ENCODE results near the gene AOC1.

The AOC1 gene

DNA sequence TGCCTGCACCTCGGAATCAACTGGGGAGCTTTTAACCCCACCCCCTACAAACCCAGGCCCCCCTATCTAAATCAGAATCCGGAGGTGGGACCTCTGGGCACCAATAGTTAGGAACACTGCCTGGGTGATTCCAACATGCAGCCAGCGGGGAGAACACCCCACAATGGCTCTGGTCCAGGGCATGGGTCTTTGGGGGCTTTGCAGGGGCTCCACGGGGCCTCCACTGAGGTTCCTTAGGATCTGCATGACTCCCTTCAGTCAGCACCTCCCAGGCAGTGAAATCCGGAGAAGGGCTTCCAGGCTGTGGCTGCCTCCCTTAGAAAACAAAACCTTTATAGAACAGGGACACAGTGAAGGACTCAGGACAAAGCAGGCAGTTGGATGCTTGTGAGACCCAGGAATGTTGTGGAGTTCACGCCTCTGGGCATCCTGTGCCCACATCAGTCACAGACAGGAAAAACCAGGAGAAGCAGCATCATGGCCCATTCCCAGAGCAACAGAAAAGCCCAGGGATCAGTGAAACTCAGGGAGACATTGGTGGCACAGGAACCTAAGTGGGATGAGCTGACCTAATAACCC lies 16.5 kb upstream of the AOC1 start:
- no peak for DNase-seq (ENCODE audit: low read depth, low spot score)

DNA sequence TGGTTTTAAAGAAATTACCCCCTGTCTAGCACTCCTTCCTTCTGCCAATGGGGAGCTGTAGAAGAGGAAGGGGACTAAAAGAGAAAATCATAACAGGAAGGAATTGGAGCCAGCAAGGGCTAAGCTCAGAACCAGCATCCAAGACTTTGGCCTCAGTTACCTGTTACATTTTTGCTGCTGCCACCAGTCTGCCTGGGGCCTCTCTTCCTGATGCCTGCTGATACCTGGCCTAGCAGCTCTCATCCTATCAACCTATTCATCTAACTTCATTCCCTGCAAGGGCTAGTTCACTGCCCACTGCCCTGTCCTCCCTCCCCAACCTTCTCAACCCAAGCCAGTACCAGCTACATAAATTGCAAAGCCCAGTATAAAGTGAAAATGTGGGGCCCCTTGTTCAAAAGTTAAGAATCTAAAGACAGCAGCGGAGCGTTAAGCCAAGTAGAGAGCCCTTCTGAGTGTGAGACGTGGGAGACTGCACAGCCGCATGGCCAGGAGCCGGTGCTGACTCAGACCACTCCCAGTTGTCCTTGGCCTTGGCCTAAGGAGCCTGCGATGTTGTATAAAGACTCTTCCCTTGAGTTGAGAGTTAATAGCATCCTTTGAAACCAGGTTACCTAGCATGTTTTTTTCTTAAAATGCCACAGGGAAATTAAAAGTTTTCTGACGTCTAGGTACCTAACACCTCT lies 13.2 kb upstream of the AOC1 start:
- no peak for DNase-seq (ENCODE audit: low read depth, low spot score)

DNA sequence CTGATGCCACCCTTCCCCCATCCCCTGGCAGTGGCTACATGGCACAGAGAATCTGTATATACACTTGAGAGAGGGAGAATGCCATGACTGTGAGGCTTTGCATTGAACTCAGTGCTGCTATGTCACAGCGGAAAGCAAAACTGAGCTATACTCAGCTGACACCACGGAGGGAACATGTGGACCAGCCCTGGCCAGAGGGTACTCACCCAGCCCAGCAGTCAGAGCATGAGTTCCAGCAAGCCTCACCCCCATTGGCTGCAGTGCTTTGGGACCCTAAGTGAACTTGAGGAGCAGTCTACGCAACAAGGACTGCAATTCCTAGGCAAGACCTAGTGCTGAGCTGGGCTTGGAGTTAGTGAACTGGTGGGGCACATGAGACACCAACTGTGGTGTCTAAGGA lies 10.3 kb upstream of the AOC1 start:
- no peak for DNase-seq (ENCODE audit: low read depth, low spot score)

DNA sequence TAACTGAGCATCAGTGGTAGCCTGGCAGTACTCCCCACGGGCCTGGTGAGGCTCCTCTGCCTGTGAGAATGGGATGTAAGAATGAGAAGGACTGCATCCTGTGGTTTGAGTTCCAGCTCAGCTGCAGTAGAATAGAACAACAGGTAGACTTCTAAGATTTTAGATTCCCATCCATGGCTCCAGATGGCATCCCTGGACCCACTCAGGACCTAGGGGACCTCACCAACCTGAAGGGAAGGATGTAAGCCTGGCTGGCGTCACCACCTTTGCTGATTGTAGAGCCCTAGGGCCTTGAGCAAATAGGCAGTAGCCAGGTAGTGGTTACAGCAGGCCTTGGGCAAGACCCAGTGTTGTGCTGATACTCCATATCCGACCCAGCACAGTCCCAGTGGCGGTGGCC lies 9.6 kb upstream of the AOC1 start:
- DNase-seq (ENCODE audit: low read depth, low spot score) = no peak

DNA sequence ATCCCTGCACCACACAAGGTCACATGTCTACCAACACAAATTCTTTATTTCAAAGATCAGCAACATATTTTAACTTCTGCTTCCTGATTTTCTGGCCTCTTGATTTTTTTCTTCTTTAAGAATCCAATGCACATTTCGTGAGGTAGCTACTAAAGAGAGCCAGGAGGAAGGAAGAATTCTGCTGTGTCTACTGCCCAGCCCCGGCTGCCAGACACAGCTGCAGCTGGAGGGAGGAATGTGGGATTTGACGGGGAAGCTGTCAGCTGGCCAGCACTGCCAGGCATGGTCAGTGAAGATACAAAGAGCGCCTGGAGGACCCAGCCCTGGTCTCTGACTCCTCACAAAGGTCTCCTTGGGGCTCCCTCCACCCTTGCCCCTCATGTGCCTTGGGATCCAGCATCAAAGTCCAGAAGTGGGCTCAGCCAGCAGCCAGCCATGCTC lies 6.9 kb upstream of the AOC1 start:
- DNase-seq (ENCODE audit: low read depth, low spot score) = no peak

DNA sequence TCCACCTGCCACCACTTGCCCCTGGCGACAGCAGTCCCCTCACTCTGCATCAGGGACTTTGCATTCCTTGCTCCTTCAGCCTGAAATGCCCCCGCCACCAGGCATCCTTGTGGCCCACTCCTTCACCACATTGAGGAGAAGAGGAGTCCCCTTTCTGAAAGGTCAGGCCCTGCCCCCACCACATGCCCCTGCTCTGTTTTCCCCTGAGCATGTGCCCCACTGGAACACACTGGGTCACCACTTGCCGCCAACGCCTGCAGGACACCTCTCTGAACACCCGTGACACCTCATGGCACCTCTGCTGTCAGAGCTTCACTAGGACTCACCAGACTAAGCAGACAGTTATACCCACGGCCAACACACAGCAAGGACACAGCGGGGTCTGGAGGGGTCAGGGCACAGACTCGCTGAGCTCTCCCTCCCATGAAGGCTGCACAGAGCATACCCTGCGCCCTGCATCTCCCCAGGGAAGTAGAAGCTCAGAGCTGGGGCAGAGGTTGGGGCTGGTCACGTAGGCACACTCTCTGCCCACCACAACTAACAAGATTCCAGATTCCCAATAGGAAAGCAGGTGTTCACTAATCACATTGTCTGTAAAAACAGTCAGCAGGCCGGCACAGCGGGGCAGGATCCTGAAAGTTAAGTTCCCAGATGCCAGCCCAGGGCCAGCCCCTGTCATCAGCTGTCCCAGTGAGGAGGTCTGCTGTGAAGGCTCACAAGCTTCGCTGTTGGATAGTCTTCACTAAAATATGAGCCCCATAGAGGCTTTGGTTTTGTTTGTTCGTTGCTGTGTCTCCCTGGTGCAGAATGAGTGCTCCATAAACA lies 5.8 kb upstream of the AOC1 start:
- no peak for DNase-seq (ENCODE audit: low read depth, low spot score)

DNA sequence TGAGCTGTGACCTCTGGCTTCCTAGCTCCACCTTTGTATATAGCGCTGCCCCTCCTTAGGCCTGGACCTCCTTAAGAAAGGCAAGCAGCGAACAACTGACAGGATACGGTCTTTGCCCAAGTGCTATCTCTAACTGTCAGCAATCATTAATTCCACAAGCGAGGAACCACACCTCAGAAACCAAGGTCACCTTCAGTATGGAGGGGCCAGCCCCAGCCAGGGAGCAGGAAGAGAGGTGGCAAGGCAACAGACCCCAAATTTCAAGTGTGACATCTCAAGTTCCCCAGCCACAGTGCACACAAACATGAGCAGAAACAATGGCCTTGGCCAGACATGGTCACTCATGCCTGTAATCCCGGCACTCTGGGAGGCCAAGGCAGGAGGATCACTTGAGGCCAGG lies 4.8 kb upstream of the AOC1 start:
- no peak for DNase-seq (ENCODE audit: low read depth, low spot score)

DNA sequence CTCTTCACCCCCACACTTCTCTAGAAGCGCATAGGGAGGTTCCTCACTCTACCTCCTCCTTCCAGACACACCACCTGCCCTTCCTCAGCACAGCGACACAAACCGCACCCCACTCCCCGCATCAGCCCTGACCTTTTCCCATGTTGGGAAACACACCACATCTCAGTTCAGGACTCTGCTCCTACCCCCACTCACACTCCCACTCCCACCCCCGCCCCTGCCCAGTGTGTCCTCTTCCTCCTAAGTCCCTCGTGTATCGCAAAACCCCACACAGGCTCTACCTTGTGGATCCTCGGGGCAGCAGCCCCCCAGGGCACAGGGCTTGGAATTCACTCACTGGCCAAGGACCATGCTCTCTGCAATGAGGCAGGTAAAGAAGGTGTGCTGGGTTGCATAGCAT lies 4.2 kb upstream of the AOC1 start:
- DNase-seq (ENCODE audit: low read depth, low spot score) = no peak

DNA sequence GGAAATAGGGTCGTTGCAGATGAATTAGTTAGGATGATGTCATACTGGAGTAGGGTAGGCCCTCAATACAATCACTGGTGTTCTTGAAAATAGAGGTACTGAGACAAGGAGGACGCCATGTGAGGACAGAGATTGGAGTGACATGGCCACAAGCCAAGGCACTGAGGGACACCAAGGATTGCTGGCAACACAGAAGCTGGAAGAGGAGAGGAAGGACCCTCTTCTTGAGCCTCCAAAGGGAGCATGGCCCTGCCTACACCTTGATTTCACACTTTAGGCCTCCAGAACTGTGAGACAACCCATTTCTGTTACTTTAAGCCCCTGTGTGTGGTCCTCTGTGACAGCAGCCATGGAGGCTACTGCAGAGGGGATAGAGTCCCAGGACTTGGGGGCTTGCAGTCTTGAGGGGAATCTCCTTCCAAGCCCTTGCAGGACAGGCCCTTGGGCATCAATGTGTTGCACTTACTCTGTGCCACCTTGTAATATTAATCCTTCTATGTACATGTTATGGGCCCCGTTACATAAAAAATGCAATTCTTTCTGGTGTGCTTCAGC lies 3.7 kb upstream of the AOC1 start:
- DNase-seq (ENCODE audit: low read depth, low spot score) = no peak

DNA sequence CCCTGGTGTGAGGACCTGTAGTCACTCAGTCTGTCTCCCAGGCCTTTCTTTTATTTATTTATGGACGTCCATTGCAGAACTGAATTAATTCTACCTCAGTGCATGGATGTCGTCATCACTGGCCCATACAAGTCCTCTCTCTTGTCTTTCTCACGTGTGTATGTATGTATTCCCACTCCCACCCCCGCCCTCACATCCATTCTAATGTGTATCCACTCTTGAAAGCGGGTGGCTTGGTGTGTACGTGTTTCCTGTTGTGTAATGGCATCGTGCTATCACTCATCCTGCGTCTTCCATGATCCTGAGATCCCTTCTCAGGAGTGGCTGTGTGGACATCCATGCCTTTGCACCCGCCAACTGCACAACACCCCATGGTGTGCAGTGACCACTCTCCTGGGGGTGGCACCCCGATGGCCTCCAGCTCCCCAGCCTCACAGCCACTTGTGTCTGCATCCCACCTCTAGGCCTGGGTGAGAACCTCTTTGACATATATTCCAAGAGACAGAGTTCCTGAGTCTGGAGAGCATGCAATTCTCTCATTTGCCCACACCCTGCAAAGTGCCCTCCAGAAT lies 3.0 kb upstream of the AOC1 start:
- no peak for DNase-seq (ENCODE audit: low read depth, low spot score)

DNA sequence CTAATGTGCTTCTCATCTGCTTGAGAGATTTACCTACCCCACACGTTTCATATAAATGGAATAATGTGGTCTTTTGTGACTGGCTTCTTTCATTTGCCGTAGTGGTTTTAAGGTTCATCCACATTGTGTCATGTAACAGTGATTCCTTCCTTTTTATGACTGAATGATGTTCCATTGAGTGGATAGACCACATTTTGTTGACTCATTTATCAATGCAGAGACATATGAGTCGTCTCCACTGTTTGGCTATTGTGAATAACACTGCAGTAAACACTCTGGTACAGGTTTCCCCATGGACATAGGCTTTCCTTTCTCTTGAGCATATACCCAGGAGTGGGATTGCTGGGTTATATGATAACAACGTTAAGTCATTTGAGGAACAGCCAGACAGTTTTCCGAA lies 2.0 kb upstream of the AOC1 start:
- DNase-seq (ENCODE audit: low read depth, low spot score) = no peak

DNA sequence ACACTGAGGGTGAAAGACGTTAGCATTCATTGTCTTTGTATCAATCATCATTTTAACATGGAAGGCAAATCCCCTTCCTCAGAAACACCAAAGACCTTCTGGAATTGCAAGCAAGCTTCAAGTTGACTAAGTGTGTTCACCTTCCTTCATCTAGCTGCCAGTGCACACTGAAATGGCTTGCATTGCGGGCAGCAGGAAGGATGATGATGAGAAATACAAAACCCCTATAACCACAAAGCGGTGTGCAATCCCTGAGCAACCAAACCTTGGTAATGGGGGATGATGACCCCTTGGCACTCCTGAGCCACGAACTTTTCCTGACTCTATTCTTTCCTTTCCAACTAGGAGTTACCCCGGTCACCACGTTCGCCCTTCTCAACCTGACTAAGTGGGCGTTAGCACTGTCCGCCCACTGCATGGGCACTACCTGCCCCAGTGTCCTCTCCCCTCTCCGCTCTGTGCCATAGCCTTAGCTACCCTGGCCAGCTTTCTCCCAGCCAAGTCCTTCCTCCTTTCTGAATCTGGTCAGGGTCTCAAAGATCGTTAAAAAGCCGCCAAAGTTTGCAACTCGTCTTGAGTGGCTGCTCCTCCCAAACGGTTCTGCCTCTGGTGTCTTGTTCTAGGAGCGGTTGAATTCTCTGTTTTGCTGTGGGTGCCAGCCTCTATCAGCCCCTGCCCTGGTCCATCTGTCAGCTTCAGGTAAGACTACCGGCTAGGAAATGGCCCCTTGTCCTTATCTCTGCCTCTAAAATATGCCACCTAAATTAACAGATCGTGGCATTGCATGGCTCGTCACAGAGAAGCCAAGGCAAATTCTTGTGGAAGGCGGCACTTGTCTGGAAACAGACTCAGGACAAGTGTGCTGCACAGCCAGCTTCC lies 586 bp upstream of the AOC1 start:
- no peak for DNase-seq (ENCODE audit: low read depth, low spot score)

DNA sequence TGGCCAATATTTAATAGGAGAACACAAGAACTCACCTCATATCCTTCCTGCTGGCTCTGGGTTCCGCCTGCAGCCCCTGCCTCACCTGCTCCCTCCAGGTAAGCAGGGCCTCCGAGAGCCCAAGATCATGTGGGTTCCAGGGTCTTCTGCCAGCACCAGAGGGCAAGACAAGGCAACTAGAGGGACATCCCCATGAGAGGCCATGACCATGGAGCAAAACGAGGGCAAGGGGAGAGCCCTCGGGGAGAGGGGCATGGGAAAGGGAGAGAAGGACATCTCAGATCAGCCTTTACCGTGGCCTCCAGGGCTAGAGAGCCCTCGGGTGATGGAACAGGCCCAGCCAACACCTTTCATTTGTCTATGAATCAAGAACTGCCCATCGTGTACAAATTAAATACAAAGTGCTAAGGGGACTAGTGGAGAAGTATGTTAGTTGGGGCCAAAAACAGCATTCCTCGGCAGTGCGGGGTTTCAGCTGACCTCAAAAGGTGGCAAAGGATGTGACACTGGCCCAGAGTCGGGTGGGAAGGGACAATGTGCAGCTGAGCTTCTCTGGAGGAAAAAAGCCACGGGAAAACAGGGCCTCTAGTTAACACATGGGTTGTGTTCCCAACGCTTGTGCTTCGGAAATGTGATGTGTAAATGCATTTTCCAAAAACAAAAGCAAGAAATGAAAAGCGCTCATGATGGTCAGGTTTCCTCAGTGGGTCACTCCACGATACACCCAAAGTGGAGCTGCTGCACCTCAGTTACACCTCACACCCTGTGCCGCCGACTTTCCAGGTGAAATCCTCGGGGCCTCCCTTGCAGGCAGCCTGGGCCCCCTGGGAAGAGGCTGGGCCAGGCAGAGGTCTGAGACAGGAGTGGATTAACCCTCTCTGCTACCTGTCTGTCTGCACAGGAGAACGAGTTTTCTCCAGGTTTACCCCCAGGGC lies 2.0 kb downstream of the AOC1 start:
- no peak for DNase-seq (ENCODE audit: low read depth, low spot score)

DNA sequence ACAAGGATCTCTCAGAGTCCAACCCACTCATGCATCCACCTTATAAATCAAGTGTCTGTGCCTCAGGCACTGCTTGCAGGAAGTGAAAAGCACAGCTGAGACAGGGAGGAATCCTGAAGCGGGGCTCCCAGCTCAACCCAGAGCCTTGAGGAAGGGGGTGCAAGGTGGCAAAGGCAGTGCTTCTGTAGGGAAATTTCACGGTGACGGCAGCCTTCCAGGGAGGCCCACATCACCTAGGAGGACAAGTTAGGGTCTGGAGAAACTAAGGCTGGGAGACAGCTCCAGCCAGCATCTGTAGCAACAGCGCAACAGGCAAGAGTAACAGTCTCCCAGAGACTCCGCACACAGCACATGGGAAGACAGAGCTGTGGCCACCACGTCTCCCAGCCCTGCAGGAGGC lies 2.7 kb downstream of the AOC1 start:
- DNase-seq (ENCODE audit: low read depth, low spot score) = no peak

DNA sequence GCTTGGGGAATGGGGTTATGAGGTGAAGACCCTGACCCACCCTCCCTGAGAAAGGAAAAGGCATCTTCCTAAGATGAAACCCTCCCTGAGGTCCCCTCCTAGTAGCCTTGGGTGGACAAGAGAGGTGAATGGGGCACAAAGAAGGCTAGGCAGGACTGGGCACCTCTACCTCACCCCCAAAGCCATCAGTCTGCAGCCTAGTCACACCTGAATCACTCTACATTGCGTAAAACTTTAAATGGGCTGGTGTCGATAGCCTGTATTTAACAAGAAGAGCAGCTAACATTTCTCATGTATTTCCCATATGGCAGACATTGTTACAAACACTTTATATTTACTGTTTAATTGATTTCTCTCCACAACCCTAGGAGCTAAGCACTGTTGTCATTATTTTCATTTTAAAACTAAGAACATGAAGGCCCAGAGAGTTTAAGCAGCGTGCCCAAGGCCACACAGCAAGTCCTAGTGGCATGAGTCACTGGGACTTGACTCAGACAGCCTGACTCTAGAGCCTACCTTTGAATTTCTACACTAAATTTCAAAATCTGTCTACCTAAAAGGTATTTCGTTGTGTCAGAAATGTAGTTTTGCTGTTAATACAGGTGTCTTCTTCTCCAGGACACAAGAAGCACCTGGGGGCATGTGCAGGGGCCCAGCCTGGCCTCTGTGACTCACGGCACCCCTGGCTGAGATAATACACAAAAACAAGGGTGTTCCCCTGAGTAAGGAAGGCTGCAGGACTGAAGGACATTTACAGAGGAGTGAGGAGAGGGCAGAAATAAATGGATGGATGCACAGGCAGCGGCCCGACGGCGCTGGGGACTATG lies 3.4 kb downstream of the AOC1 start:
- DNase-seq (ENCODE audit: low read depth, low spot score) = no peak

DNA sequence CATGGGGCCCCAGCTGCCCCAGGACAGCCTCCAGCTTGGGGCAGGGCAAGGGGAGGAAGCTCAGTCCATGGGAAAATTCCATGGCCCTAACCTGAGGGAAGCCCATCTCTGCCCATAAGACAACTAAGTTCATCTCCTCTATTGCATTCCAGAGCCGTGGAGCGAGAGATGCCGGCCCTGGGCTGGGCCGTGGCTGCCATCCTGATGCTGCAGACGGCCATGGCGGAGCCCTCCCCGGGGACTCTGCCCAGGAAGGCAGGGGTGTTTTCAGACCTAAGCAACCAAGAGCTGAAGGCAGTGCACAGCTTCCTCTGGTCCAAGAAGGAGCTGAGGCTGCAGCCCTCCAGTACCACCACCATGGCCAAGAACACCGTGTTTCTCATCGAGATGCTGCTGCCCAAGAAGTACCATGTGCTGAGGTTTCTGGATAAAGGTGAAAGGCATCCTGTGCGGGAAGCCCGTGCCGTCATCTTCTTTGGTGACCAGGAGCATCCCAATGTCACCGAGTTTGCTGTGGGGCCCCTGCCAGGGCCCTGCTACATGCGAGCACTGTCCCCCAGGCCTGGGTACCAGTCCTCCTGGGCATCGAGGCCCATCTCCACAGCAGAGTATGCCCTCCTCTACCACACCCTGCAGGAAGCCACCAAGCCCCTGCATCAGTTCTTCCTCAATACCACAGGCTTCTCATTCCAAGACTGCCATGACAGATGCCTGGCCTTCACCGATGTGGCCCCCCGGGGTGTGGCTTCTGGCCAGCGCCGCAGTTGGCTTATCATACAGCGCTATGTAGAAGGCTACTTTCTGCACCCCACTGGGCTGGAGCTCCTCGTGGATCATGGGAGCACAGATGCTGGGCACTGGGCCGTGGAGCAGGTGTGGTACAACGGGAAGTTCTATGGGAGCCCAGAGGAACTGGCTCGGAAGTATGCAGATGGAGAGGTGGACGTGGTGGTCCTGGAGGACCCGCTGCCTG lies 4.3 kb downstream of the AOC1 start:
- no peak for DNase-seq (ENCODE audit: low read depth, low spot score)

DNA sequence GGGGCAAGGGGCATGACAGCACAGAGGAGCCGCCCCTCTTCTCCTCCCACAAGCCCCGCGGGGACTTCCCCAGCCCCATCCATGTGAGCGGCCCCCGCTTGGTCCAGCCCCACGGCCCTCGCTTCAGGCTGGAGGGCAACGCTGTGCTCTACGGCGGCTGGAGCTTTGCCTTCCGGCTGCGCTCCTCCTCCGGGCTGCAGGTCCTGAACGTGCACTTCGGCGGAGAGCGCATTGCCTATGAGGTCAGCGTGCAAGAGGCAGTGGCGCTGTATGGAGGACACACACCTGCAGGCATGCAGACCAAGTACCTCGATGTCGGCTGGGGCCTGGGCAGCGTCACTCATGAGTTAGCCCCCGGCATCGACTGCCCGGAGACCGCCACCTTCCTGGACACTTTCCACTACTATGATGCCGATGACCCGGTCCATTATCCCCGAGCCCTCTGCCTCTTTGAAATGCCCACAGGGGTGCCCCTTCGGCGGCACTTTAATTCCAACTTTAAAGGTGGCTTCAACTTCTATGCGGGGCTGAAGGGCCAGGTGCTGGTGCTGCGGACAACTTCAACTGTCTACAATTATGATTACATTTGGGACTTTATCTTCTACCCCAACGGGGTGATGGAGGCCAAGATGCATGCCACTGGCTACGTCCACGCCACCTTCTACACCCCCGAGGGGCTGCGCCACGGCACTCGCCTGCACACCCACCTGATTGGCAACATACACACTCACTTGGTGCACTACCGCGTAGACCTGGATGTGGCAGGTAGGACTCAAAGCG lies 5.1 kb downstream of the AOC1 start:
- no peak for DNase-seq (ENCODE audit: low read depth, low spot score)
